ENCODE measurements around the gene CBX1.
A peak's percentile ranks its signal among the peaks of the same experiment; 100 is the strongest.

CBX1 gene

GRCh38 chr17:48038687-48039086, 62.6 kb downstream of the CBX1 start:
- Histone ChIP-seq H3K14ac (ENCODE audit: low read length) (no peak overlapping the region), H2AK5ac (ENCODE audit: low read depth, low read length) (no peak overlapping the region), H3K27ac (replicated peaks; ENCODE audit: low read length) (no peak overlapping the region), H2AFZ (ENCODE audit: low read length) (no peak overlapping the region), H3K27me3 (ENCODE audit: control insufficient read depth in 3 of 3, insufficient read depth in 3 of 3, low read depth in 1 of 3, low read length in 3 of 3) (peaks cover 0 to 21% (median 14%) of the 10 kb centered on the region in 3 experiments), H2BK120ac (ENCODE audit: low read depth, low read length) (no peak overlapping the region), H3K9ac (ENCODE audit: low read depth, low read length, poor library complexity) (no peak overlapping the region), H4K8ac (ENCODE audit: low read depth, low read length) (no peak overlapping the region), H4K91ac (ENCODE audit: low read depth, low read length, poor library complexity) (no peak overlapping the region), H3K4me1 (ENCODE audit: control insufficient read depth in 2 of 2, insufficient read depth in 1 of 2, low read depth in 1 of 2, low read length in 2 of 2) (peaks cover 3 to 4% of the 10 kb centered on the region in 2 donors), H2BK12ac (ENCODE audit: low read length) (no peak overlapping the region), H3K4me2 (ENCODE audit: insufficient read depth, low read length, poor library complexity, severe bottlenecking) (no peak overlapping the region), H2BK5ac (ENCODE audit: low read length) (no peak overlapping the region), H3K79me1 (ENCODE audit: low read depth, low read length) (no peaks in the 10 kb centered on the region), H3K4ac (ENCODE audit: low read length) (no peak overlapping the region), H3K36me3 (replicated peaks in 1 of 2; ENCODE audit: control insufficient read depth in 2 of 2, insufficient read depth in 2 of 2, low read length in 2 of 2) (no peaks in the 10 kb centered on the region), H3K23ac (ENCODE audit: low read depth, low read length, poor library complexity) (no peak overlapping the region), H2BK15ac (ENCODE audit: low read length) (no peak overlapping the region), H3K4me3 (ENCODE audit: low read length in 2 of 2) (no peak overlapping the region), H3K18ac (ENCODE audit: low read length) (no peak overlapping the region), H3K9me3 (replicated peaks in 1 of 2; ENCODE audit: control insufficient read depth in 2 of 2, insufficient read depth in 1 of 2, low read depth in 1 of 2, low read length in 2 of 2) (no peaks in the 10 kb centered on the region)
- no peak for DNase-seq (ENCODE audit: low spot score)
- no CpG with 5 or more reads among the region's 2 CpGs for WGBS, 2 donors (ENCODE audit: extremely low coverage in 2 of 2, insufficient read length in 2 of 2, insufficient replicate concordance in 1 of 2)

DNA sequence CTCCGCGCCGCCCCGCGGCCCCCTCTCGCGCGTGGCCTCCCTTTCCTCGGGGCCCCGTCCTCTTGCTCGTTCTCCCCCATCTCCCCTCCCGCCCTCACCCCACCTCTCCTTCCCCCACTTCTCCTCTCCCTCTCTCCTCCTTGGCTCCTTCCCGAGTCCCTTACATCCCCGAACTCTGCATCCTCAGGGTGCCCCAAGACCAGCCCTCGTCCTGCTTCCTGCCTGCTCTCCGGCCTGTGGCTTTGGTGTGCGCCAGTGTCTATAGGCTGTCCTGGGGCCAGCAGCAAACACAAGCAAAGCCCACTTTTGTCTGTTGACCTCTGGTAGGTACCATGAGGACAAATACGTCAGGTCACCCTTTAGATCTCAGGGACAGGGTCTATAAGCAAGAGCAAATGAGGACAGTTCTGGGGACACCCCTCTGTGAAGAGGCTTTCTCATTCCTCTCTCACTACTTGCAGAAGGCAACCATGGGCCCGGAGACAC, 63.4 kb downstream of the CBX1 start:
- Histone ChIP-seq H3K27ac (replicated peaks; ENCODE audit: low read length) (no peak overlapping the region), H3K36me3 (replicated peaks in 1 of 2; ENCODE audit: control insufficient read depth in 2 of 2, insufficient read depth in 2 of 2, low read length in 2 of 2) (no peaks in the 10 kb centered on the region), H3K4me3 (ENCODE audit: low read length in 2 of 2) (peak overlapping the region in 1 of 2 donors; percentile 35)

DNA sequence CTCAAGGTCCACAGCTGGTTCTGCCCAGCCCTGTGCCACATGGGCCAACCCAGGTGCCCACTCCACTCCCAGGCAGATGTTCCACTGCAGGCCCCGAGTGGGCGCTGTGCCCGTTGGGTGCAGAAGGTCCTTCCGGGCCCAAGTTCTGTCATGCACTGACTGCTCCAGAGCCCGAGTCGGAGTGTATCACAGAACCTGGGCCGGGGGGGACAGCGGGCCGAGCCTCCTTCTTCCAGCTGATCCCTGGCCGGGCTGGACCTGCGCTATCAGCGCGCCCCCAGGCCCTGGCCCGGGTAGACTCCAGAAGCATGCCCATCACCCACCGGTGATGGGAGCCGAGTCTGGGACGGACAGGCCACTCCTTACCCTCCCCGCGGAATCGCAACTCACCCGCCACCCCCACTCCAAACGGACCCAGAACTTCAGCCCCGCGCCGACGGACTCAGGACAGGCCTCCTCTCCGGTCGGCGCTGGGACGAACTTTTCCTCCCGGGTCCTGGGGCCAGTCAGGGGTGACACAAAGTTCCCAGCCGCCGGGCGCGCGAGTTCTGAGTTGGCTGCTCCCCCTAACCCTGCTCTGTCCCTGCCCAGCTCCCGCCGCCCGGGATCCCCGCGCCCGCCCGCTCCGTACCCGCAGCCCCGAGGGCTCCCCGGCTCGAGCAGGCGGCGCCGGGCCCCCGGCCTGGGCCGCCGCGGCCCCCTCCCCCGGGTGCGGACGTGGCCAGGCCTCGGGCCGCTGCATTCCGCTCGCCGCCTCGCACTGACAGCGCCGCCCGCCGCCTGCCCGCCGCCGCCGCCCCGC, 64.0 kb downstream of the CBX1 start, which contains the start of gene COPZ2:
TSS of gene COPZ2 (minus strand) at position 762 of the 802 bp plus-strand sequence. CDS start at position 742, 20 bp downstream.
- H3K79me1 ChIP-seq (ENCODE audit: low read depth, low read length), result no peaks in the 10 kb centered on the region
- DNase-seq (ENCODE audit: low spot score), result no peak
- no peak within 1 kb of the TSS for H4K91ac ChIP-seq (ENCODE audit: low read depth, low read length, poor library complexity)
- no peak within 1 kb of the TSS for H3K14ac ChIP-seq (ENCODE audit: low read length)
- no peak within 1 kb of the TSS for H2BK15ac ChIP-seq (ENCODE audit: low read length)
- H3K4ac ChIP-seq (ENCODE audit: low read length), result no peak within 1 kb of the TSS
- H3K4me1 ChIP-seq (ENCODE audit: control insufficient read depth in 2 of 2, insufficient read depth in 1 of 2, low read depth in 1 of 2, low read length in 2 of 2), result peaks cover 3 to 4% of the 10 kb centered on the region in 2 donors
- peak within 1 kb of the TSS; percentile 92 for H3K4me2 ChIP-seq (ENCODE audit: insufficient read depth, low read length, poor library complexity, severe bottlenecking)
- H2AFZ ChIP-seq (ENCODE audit: low read length), result peak within 1 kb of the TSS; percentile 96
- peak within 1 kb of the TSS; percentile 18 for H2BK120ac ChIP-seq (ENCODE audit: low read depth, low read length)
- H2AK5ac ChIP-seq (ENCODE audit: low read depth, low read length), result no peak within 1 kb of the TSS
- no peak within 1 kb of the TSS for H3K27ac ChIP-seq (replicated peaks; ENCODE audit: low read length)
- H4K8ac ChIP-seq (ENCODE audit: low read depth, low read length), result no peak within 1 kb of the TSS
- peaks cover 0 to 21% (median 17%) of the 10 kb centered on the region in 3 experiments for H3K27me3 ChIP-seq (ENCODE audit: control insufficient read depth in 3 of 3, insufficient read depth in 3 of 3, low read depth in 1 of 3, low read length in 3 of 3)
- H2BK12ac ChIP-seq (ENCODE audit: low read length), result no peak within 1 kb of the TSS
- H3K23ac ChIP-seq (ENCODE audit: low read depth, low read length, poor library complexity), result peak within 1 kb of the TSS; percentile 1
- H3K18ac ChIP-seq (ENCODE audit: low read length), result peak within 1 kb of the TSS; percentile 92
- H3K4me3 ChIP-seq (ENCODE audit: low read length in 2 of 2), result peak within 1 kb of the TSS; percentile 48 to 75
- peak within 1 kb of the TSS; percentile 76 for H3K9ac ChIP-seq (ENCODE audit: low read depth, low read length, poor library complexity)
- no peak within 1 kb of the TSS for H2BK5ac ChIP-seq (ENCODE audit: low read length)
- no CpG with 5 or more reads among the region's 73 CpGs for WGBS, 2 donors (ENCODE audit: extremely low coverage in 2 of 2, insufficient read length in 2 of 2, insufficient replicate concordance in 1 of 2)
- no peaks in the 10 kb centered on the region for H3K9me3 ChIP-seq (replicated peaks in 1 of 2; ENCODE audit: control insufficient read depth in 2 of 2, insufficient read depth in 1 of 2, low read depth in 1 of 2, low read length in 2 of 2)
- H3K36me3 ChIP-seq (replicated peaks in 1 of 2; ENCODE audit: control insufficient read depth in 2 of 2, insufficient read depth in 2 of 2, low read length in 2 of 2), result no peaks in the 10 kb centered on the region

More for the DNA sequence above, 63.4 kb downstream of the CBX1 start:
- Histone ChIP-seq H2BK12ac (ENCODE audit: low read length) (no peak overlapping the region), H2BK15ac (ENCODE audit: low read length) (no peak overlapping the region), H3K27me3 (ENCODE audit: control insufficient read depth in 3 of 3, insufficient read depth in 3 of 3, low read depth in 1 of 3, low read length in 3 of 3) (peaks cover 0 to 21% (median 17%) of the 10 kb centered on the region in 3 experiments), H2BK5ac (ENCODE audit: low read length) (no peak overlapping the region), H3K9me3 (replicated peaks in 1 of 2; ENCODE audit: control insufficient read depth in 2 of 2, insufficient read depth in 1 of 2, low read depth in 1 of 2, low read length in 2 of 2) (no peaks in the 10 kb centered on the region), H4K8ac (ENCODE audit: low read depth, low read length) (no peak overlapping the region), H3K79me1 (ENCODE audit: low read depth, low read length) (no peaks in the 10 kb centered on the region), H4K91ac (ENCODE audit: low read depth, low read length, poor library complexity) (no peak overlapping the region), H3K4me2 (ENCODE audit: insufficient read depth, low read length, poor library complexity, severe bottlenecking) (peak overlapping the region; percentile 92), H2AK5ac (ENCODE audit: low read depth, low read length) (no peak overlapping the region), H3K14ac (ENCODE audit: low read length) (no peak overlapping the region), H3K4me1 (ENCODE audit: control insufficient read depth in 2 of 2, insufficient read depth in 1 of 2, low read depth in 1 of 2, low read length in 2 of 2) (peaks cover 3 to 4% of the 10 kb centered on the region in 2 donors), H3K23ac (ENCODE audit: low read depth, low read length, poor library complexity) (no peak overlapping the region), H3K4ac (ENCODE audit: low read length) (no peak overlapping the region), H2AFZ (ENCODE audit: low read length) (peak overlapping the region; percentile 96), H3K9ac (ENCODE audit: low read depth, low read length, poor library complexity) (peak overlapping the region; percentile 65), H3K18ac (ENCODE audit: low read length) (no peak overlapping the region), H2BK120ac (ENCODE audit: low read depth, low read length) (no peak overlapping the region)
- WGBS, 2 donors (ENCODE audit: extremely low coverage in 2 of 2, insufficient read length in 2 of 2, insufficient replicate concordance in 1 of 2), result no CpG with 5 or more reads among the region's 19 CpGs
- no peak for DNase-seq (ENCODE audit: low spot score)

GRCh38 chr17:48036693-48037035, 64.6 kb downstream of the CBX1 start:
- peak overlapping the region; percentile 96 for H2AFZ ChIP-seq (ENCODE audit: low read length)
- H3K9me3 ChIP-seq (replicated peaks in 1 of 2; ENCODE audit: control insufficient read depth in 2 of 2, insufficient read depth in 1 of 2, low read depth in 1 of 2, low read length in 2 of 2), result no peaks in the 10 kb centered on the region
- H3K9ac ChIP-seq (ENCODE audit: low read depth, low read length, poor library complexity), result no peak overlapping the region
- H2BK15ac ChIP-seq (ENCODE audit: low read length), result no peak overlapping the region
- no peak overlapping the region for H3K14ac ChIP-seq (ENCODE audit: low read length)
- H2BK5ac ChIP-seq (ENCODE audit: low read length), result no peak overlapping the region
- H3K27ac ChIP-seq (replicated peaks; ENCODE audit: low read length), result no peak overlapping the region
- H3K4me1 ChIP-seq (ENCODE audit: control insufficient read depth in 2 of 2, insufficient read depth in 1 of 2, low read depth in 1 of 2, low read length in 2 of 2), result peaks cover 3 to 4% of the 10 kb centered on the region in 2 donors
- H3K4me3 ChIP-seq (ENCODE audit: low read length in 2 of 2), result peak overlapping the region; percentile 48 to 75
- no CpG with 5 or more reads among the region's 6 CpGs for WGBS, 2 donors (ENCODE audit: extremely low coverage in 2 of 2, insufficient read length in 2 of 2, insufficient replicate concordance in 1 of 2)
- no peak overlapping the region for H2BK12ac ChIP-seq (ENCODE audit: low read length)
- H2BK120ac ChIP-seq (ENCODE audit: low read depth, low read length), result no peak overlapping the region
- H4K91ac ChIP-seq (ENCODE audit: low read depth, low read length, poor library complexity), result no peak overlapping the region
- no peak for DNase-seq (ENCODE audit: low spot score)
- no peak overlapping the region for H4K8ac ChIP-seq (ENCODE audit: low read depth, low read length)
- no peak overlapping the region for H2AK5ac ChIP-seq (ENCODE audit: low read depth, low read length)
- H3K36me3 ChIP-seq (replicated peaks in 1 of 2; ENCODE audit: control insufficient read depth in 2 of 2, insufficient read depth in 2 of 2, low read length in 2 of 2), result no peaks in the 10 kb centered on the region
- peak overlapping the region; percentile 92 for H3K4me2 ChIP-seq (ENCODE audit: insufficient read depth, low read length, poor library complexity, severe bottlenecking)
- no peaks in the 10 kb centered on the region for H3K79me1 ChIP-seq (ENCODE audit: low read depth, low read length)
- H3K4ac ChIP-seq (ENCODE audit: low read length), result no peak overlapping the region
- H3K23ac ChIP-seq (ENCODE audit: low read depth, low read length, poor library complexity), result peak overlapping the region; percentile 1
- H3K18ac ChIP-seq (ENCODE audit: low read length), result no peak overlapping the region
- H3K27me3 ChIP-seq (ENCODE audit: control insufficient read depth in 3 of 3, insufficient read depth in 3 of 3, low read depth in 1 of 3, low read length in 3 of 3), result peaks cover 0 to 21% (median 20%) of the 10 kb centered on the region in 3 experiments

Measured in neuronal stem cell (in vitro differentiated cells).